DND-41 (cell line): ENCODE measurements around the gene TSHZ2.

Source experiments
- ATAC-seq: fragments of 200-7000 bp; cut with Tn5 transposase; 3 replicates; pipeline ENCODE4 v1.9.1; 2021; ENCODE audit warnings: low read depth; ENCODE audit not compliant: insufficient read depth
- DNase-seq: peaks from one replicate; pipeline ENCODE4 v3.0.0-alpha.2; 2020
- H2AFZ ChIP-seq: 2 replicates; pipeline ENCODE4 v1.6.0; 2012; ENCODE audit warnings: low read depth, low read length
- H3K27ac ChIP-seq: 2 replicates; pipeline ENCODE4 v1.5.1; 2012; ENCODE audit warnings: low read length, inconsistent platforms
- H3K27me3 ChIP-seq: fragments of 200-600 bp; sonication (generic); 2 replicates; pipeline ENCODE4 v1.6.0; 2012; ENCODE audit warnings: low read length, mild to moderate bottlenecking, inconsistent platforms; ENCODE audit not compliant: insufficient read depth, poor library complexity
- H3K36me3 ChIP-seq: 2 replicates; pipeline ENCODE4 v1.5.1; 2012; ENCODE audit warnings: low read length, inconsistent platforms; ENCODE audit not compliant: insufficient read depth
- H3K4me1 ChIP-seq: 2 replicates; pipeline ENCODE4 v1.5.1; 2012; ENCODE audit warnings: mild to moderate bottlenecking, low read length; ENCODE audit not compliant: insufficient read depth
- H3K4me2 ChIP-seq: 2 replicates; pipeline ENCODE4 v1.6.0; 2012; ENCODE audit warnings: mild to moderate bottlenecking, moderate library complexity, low read length, inconsistent platforms; ENCODE audit not compliant: insufficient read depth
- H3K4me3 ChIP-seq, 2 experiments: fragments of 200-600 bp in 1 of 2; shearing (Covaris generic) in 1 of 2; 2 replicates each; pipeline ENCODE4 v1.5.1; 2012 to 2016; ENCODE audit warnings: inconsistent platforms in 2 of 2, low read length in 2 of 2, mild to moderate bottlenecking in 2 of 2, low read depth in 1 of 2, moderate library complexity in 1 of 2
- H3K79me2 ChIP-seq: 2 replicates; pipeline ENCODE4 v1.6.0; 2012; ENCODE audit warnings: low read length, inconsistent platforms; ENCODE audit not compliant: insufficient read depth
- H3K9ac ChIP-seq: 2 replicates; pipeline ENCODE4 v1.6.0; 2012; ENCODE audit warnings: low read depth, mild to moderate bottlenecking, inconsistent platforms, low read length, moderate library complexity
- H3K9me3 ChIP-seq: 2 replicates; pipeline ENCODE4 v1.5.1; 2012; ENCODE audit warnings: low read length, moderate library complexity, mild to moderate bottlenecking, inconsistent platforms; ENCODE audit not compliant: insufficient read depth, severe bottlenecking
- H4K20me1 ChIP-seq: 2 replicates; pipeline ENCODE4 v1.6.0; 2012; ENCODE audit warnings: low read length; ENCODE audit not compliant: insufficient read depth
- EZH2 ChIP-seq: IDR thresholded peaks from 3 replicates; pipeline ENCODE4 v1.6.1; 2012; ENCODE audit warnings: borderline replicate concordance, low read depth, mild to moderate bottlenecking, moderate library complexity, low read length, inconsistent platforms; ENCODE audit not compliant: severe bottlenecking
- TF ChIP-seq, protein P1 (sequence below): IDR thresholded peaks from 2 replicates; pipeline ENCODE4 v1.5.1; 2012; ENCODE audit warnings: borderline replicate concordance, low read length, moderate library complexity, mild to moderate bottlenecking; ENCODE audit not compliant: poor library complexity, severe bottlenecking; ENCODE audit errors: extremely low read depth

Gene TSHZ2

GRCh38 chr20:53510262-53510661, 538.1 kb downstream of the TSHZ2 start:
- no peak overlapping the region for H3K4me3 ChIP-seq
- no peak overlapping the region for H3K27ac ChIP-seq
- peaks cover 4% of the 10 kb centered on the region for H3K27me3 ChIP-seq
- TF ChIP-seq, protein P1, sequence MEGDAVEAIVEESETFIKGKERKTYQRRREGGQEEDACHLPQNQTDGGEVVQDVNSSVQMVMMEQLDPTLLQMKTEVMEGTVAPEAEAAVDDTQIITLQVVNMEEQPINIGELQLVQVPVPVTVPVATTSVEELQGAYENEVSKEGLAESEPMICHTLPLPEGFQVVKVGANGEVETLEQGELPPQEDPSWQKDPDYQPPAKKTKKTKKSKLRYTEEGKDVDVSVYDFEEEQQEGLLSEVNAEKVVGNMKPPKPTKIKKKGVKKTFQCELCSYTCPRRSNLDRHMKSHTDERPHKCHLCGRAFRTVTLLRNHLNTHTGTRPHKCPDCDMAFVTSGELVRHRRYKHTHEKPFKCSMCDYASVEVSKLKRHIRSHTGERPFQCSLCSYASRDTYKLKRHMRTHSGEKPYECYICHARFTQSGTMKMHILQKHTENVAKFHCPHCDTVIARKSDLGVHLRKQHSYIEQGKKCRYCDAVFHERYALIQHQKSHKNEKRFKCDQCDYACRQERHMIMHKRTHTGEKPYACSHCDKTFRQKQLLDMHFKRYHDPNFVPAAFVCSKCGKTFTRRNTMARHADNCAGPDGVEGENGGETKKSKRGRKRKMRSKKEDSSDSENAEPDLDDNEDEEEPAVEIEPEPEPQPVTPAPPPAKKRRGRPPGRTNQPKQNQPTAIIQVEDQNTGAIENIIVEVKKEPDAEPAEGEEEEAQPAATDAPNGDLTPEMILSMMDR: no peak
- TF ChIP-seq EZH2: no peak
- H3K4me2 ChIP-seq: no peak overlapping the region
- ATAC-seq: no peak
- H4K20me1 ChIP-seq: no peaks in the 10 kb centered on the region
- DNase-seq: no peak
- no peaks in the 10 kb centered on the region for H3K4me1 ChIP-seq
- no peaks in the 10 kb centered on the region for H3K36me3 ChIP-seq
- no peaks in the 10 kb centered on the region for H3K9me3 ChIP-seq
- H2AFZ ChIP-seq: no peak overlapping the region
- H3K9ac ChIP-seq: no peak overlapping the region
- no peaks in the 10 kb centered on the region for H3K79me2 ChIP-seq

DNA sequence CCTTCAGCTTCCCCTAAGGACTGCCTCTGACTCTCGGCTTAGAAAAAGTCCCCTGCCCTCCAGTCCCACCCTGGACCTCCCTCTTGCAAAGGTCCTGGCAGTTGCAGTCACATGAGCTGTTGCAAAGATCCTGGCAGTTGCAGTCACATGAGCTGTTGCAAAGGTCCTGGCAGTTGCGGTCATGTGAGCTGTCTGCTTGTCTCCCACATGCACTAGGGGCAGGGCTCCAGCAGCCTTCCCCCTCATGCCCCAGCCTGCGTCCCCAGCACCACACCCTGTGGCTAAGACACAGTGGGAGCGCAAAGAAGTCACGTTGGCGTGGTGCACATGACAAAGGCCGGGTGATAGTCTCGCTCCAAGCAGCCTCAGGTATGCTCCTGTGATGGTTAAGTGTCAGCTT, 538.5 kb downstream of the TSHZ2 start:
- Histone ChIP-seq H3K4me2 (no peak overlapping the region), H2AFZ (no peak overlapping the region), H4K20me1 (no peaks in the 10 kb centered on the region), H3K27me3 (peaks cover 4% of the 10 kb centered on the region), H3K4me3 (no peak overlapping the region), H3K4me1 (no peaks in the 10 kb centered on the region), H3K9ac (no peak overlapping the region), H3K79me2 (no peaks in the 10 kb centered on the region), H3K27ac (no peak overlapping the region), H3K9me3 (no peaks in the 10 kb centered on the region), H3K36me3 (no peaks in the 10 kb centered on the region)
- ATAC-seq: no peak
- no peak for DNase-seq
- TF ChIP-seq EZH2: no peak
- TF ChIP-seq, protein P1: no peak

GRCh38 chr20:53512076-53512475, 539.9 kb downstream of the TSHZ2 start:
- DNase-seq: no peak
- Histone ChIP-seq H3K27ac (no peak overlapping the region), H3K79me2 (no peaks in the 10 kb centered on the region), H2AFZ (no peak overlapping the region), H3K27me3 (peaks cover 4% of the 10 kb centered on the region), H3K4me1 (no peaks in the 10 kb centered on the region), H3K36me3 (no peaks in the 10 kb centered on the region), H3K9ac (no peak overlapping the region), H3K4me2 (no peak overlapping the region), H4K20me1 (no peaks in the 10 kb centered on the region), H3K9me3 (no peaks in the 10 kb centered on the region), H3K4me3 (no peak overlapping the region)
- no peak for TF ChIP-seq EZH2
- TF ChIP-seq, protein P1: no peak
- ATAC-seq: no peak

- H3K79me2 ChIP-seq: no peaks in the 10 kb centered on the region
- H3K27ac ChIP-seq: no peak overlapping the region
- no peaks in the 10 kb centered on the region for H3K36me3 ChIP-seq
- DNase-seq (no peak), ATAC-seq (no peak)
- H2AFZ ChIP-seq: no peak overlapping the region
- no peaks in the 10 kb centered on the region for H3K9me3 ChIP-seq
- H3K4me3 ChIP-seq: no peak overlapping the region
- TF ChIP-seq, protein P1: no peak
- no peak overlapping the region for H3K4me2 ChIP-seq
- H3K4me1 ChIP-seq: no peaks in the 10 kb centered on the region
- no peaks in the 10 kb centered on the region for H4K20me1 ChIP-seq
- H3K9ac ChIP-seq: no peak overlapping the region
- H3K27me3 ChIP-seq: peaks cover 4% of the 10 kb centered on the region
These were observed 541.0 kb downstream of the TSHZ2 start for GRCh38 chr20:53513168-53513488.
